NCI-H146 treated with DMSO at 0.1 percent for 48 hours (cell line): ENCODE results near the gene TMEM106C.
A peak's percentile ranks its signal among the peaks of the same experiment; 100 is the strongest.

Source experiments
- DNase-seq: peaks from one replicate; lab custom pipeline; 2025; ENCODE audit not compliant: unreplicated experiment; lab: John Stamatoyannopoulos, UW

TMEM106C gene

GRCh38 chr12:47963340-47964040 lies at the start of gene TMEM106C:
Gene TMEM106C (plus strand): TSS chr12:47963596. CDS start chr12:47964237, 641 bp downstream.
- peak; percentile 93 for DNase-seq

GRCh38 chr12:47920913-47921312 lies 42.5 kb upstream of the TMEM106C start:
- DNase-seq = no peak

- DNase-seq = no peak
Measured at GRCh38 chr12:47921907-47922306, 41.5 kb upstream of the TMEM106C start.

GRCh38 chr12:47927346-47927745 lies 36.0 kb upstream of the TMEM106C start:
- DNase-seq = no peak

- DNase-seq = no peak
Measured at GRCh38 chr12:47930634-47931033, 32.8 kb upstream of the TMEM106C start.

- DNase-seq = no peak
Measured at GRCh38 chr12:47931187-47931586, 32.2 kb upstream of the TMEM106C start.

GRCh38 chr12:47935184-47935583 lies 28.2 kb upstream of the TMEM106C start:
- no peak for DNase-seq

GRCh38 chr12:47938093-47938492 lies 25.3 kb upstream of the TMEM106C start:
- no peak for DNase-seq

GRCh38 chr12:47938594-47938993 lies 24.8 kb upstream of the TMEM106C start:
- no peak for DNase-seq

GRCh38 chr12:47939009-47939601 lies 24.3 kb upstream of the TMEM106C start:
- no peak for DNase-seq

- no peak for DNase-seq
Measured at GRCh38 chr12:47940773-47941474, 22.5 kb upstream of the TMEM106C start.

GRCh38 chr12:47941475-47941780 lies 22.0 kb upstream of the TMEM106C start:
- DNase-seq = no peak

- no peak for DNase-seq
Measured at GRCh38 chr12:47941871-47942613, 21.4 kb upstream of the TMEM106C start.

- no peak for DNase-seq
Measured at GRCh38 chr12:47942614-47943225, 20.7 kb upstream of the TMEM106C start.

- DNase-seq = no peak
Measured at GRCh38 chr12:47943623-47944340, 19.6 kb upstream of the TMEM106C start.

- DNase-seq = no peak
Measured at GRCh38 chr12:47944685-47945340, 18.6 kb upstream of the TMEM106C start.

- no peak for DNase-seq
Measured at GRCh38 chr12:47945341-47945728, 18.1 kb upstream of the TMEM106C start.

GRCh38 chr12:47946413-47947323 lies 16.7 kb upstream of the TMEM106C start:
- DNase-seq = no peak

GRCh38 chr12:47947341-47947740 lies 16.1 kb upstream of the TMEM106C start:
- DNase-seq = no peak
